GM19467 (cell line): ENCODE results near the gene G6PC1.
"Not testable (repeated sequence)": the region's sequence is repeated elsewhere in the genome, so short reads cannot be mapped to it uniquely, and the experiment has no call there.

Experiments
- ATAC-seq: cut with Tn5 transposase; IDR thresholded peaks from one replicate; pipeline ENCODE4 v1.9.1; 2021; ENCODE audit warnings: mild to moderate bottlenecking, moderate library complexity; ENCODE audit not compliant: unreplicated experiment

Gene G6PC1

GRCh38 chr17:42873315-42873714, 27.3 kb upstream of the G6PC1 start:
- no peak for ATAC-seq

- ATAC-seq, result not testable (repeated sequence)
These were observed 26.5 kb upstream of the G6PC1 start for GRCh38 chr17:42873932-42874695.

GRCh38 chr17:42877037-42877436, 23.6 kb upstream of the G6PC1 start:
- no peak for ATAC-seq

GRCh38 chr17:42878123-42878880, 22.3 kb upstream of the G6PC1 start:
- no peak for ATAC-seq

- ATAC-seq, result no peak
These were observed 21.5 kb upstream of the G6PC1 start for GRCh38 chr17:42878924-42879595.

- ATAC-seq, result no peak
These were observed 21.0 kb upstream of the G6PC1 start for GRCh38 chr17:42879596-42879985.

- ATAC-seq, result no peak
These were observed 19.8 kb upstream of the G6PC1 start for GRCh38 chr17:42880776-42881310.

- not testable (repeated sequence) for ATAC-seq
These were observed 18.9 kb upstream of the G6PC1 start for GRCh38 chr17:42881706-42882105.

- no peak for ATAC-seq
These were observed 18.4 kb upstream of the G6PC1 start for GRCh38 chr17:42882166-42882565.

- ATAC-seq, result no peak
These were observed 16.6 kb upstream of the G6PC1 start for GRCh38 chr17:42883802-42884558.

GRCh38 chr17:42885806-42886205, 14.8 kb upstream of the G6PC1 start:
- not testable (repeated sequence) for ATAC-seq

- no peak for ATAC-seq
These were observed 14.1 kb upstream of the G6PC1 start for GRCh38 chr17:42886283-42887176.

- ATAC-seq, result no peak
These were observed 10.8 kb upstream of the G6PC1 start for GRCh38 chr17:42889809-42890208.

GRCh38 chr17:42891539-42892152, 9.0 kb upstream of the G6PC1 start:
- ATAC-seq, result no peak

GRCh38 chr17:42893359-42893758, 7.2 kb upstream of the G6PC1 start:
- ATAC-seq, result no peak

- ATAC-seq, result no peak
These were observed 6.1 kb upstream of the G6PC1 start for GRCh38 chr17:42894283-42895184.

GRCh38 chr17:42895185-42895555, 5.4 kb upstream of the G6PC1 start:
- ATAC-seq, result no peak

- ATAC-seq, result no peak
These were observed 2.3 kb upstream of the G6PC1 start for GRCh38 chr17:42898147-42898811.
